Body of pancreas (tissue), 4 donors: ENCODE measurements around the gene AAGAB. TPM values are rescaled to one million over a fixed set of nuclear protein-coding genes. Genes with fewer than 3 reads are reported as not detected.
"Not testable (repeated sequence)": the region's sequence is repeated elsewhere in the genome, so short reads cannot be mapped to it uniquely, and the experiment has no call there.

Source experiments
- ATAC-seq: fragments of 150-250 bp; one replicate; pipeline ENCODE4 v1.9.1; 2016
- DNase-seq, 4 donors: peaks; one replicate each; pipeline ENCODE4 v3.0.0-alpha.2; 2019
- H3K27ac ChIP-seq, 4 donors: fragments of 200-600 bp; sonication (generic); 1 replicate in 3 of 4; 2 replicates in 1 of 4; pipeline versions ENCODE4 v1.5.1 to v1.6.1; 2016 to 2019; ENCODE audit warnings: mild to moderate bottlenecking in 1 of 4, mixed read lengths in 1 of 4, moderate library complexity in 1 of 4
- H3K27me3 ChIP-seq, 2 donors: fragments of 200-600 bp; sonication (generic); one replicate each; pipeline ENCODE4 v1.6.0; 2016; ENCODE audit warnings: mild to moderate bottlenecking in 1 of 2
- H3K36me3 ChIP-seq, 2 donors: fragments of 200-600 bp; sonication (generic); replicated peaks in 1 of 2; 2 replicates each; pipeline ENCODE4 v1.5.1; 2016; ENCODE audit warnings: low read depth in 2 of 2; ENCODE audit not compliant: insufficient read depth in 1 of 2
- H3K4me1 ChIP-seq: fragments of 200-600 bp; sonication (generic); one replicate; pipeline ENCODE4 v1.6.0; 2016
- H3K4me3 ChIP-seq, 2 donors: fragments of 200-600 bp; sonication (generic); 1 replicate in 1 of 2; 2 replicates in 1 of 2; pipeline ENCODE4 v1.5.1; 2016 to 2019
- H3K9me3 ChIP-seq, 3 donors: fragments of 200-600 bp; sonication (generic); 1 replicate in 2 of 3; 2 replicates in 1 of 3; pipeline ENCODE4 v1.5.1; 2016
- POLR2A ChIP-seq, 3 donors: fragments of 450-650 bp; IDR thresholded peaks; one replicate each; pipeline ENCODE4 v1.6.1; 2016; ENCODE audit warnings: antibody characterized with exemption in 3 of 3, mild to moderate bottlenecking in 2 of 3
- WGBS, 2 donors: methylation state at CpG; one replicate each; pipeline ENCODE4 v1.1.5; 2017; 5-methylcytosine and 5-hydroxymethylcytosine counted together
- intact Hi-C: fragments of 100-400 bp; cut with DNase I; formaldehyde crosslinking; loops from one replicate; pipeline ENCODE4 v1.15.1; 2023
- total RNA-seq, 2 donors: library from RNA; depleted of rRNA; stranded (reverse); fragments of >200 nt; gene quantifications; one replicate each; pipeline ENCODE4 v1.1.0, GENCODE V29; 2016
- TF ChIP-seq, protein P1 (sequence below), 7 experiments: fragments of 450-650 bp in 4 of 7; fragments of 200-600 bp in 3 of 7; sonication (generic) in 3 of 7; IDR thresholded peaks; one replicate each; pipeline ENCODE4 v1.5.1; 2016 to 2019; ENCODE audit warnings: antibody characterized with exemption in 7 of 7

AAGAB gene
- total RNA-seq, 2 donors from 2014 or later = 12.5 to 13.5 TPM

DNA sequence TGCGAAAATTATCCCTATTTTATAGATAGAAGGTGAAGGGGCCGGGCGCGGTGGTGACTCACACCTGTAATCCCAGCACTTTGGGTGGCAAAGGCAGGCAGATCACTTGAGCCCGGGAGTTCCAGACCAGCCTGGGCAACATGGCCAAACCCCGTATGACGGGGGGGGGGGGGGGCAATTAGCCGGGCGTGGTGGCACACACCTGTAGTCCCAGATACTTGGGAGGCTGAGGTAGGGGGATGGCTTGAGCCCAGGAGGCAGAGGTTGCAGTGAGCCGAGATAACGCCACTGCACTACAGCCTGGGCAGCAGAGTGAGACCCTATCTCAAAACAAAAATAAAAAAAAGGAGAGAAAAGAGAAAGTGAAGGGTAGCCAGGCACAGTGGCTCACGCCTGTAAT is 1.4 kb downstream of the AAGAB start:
- H3K4me3 ChIP-seq = no peak overlapping the region
- no peaks in the 10 kb centered on the region for H3K27me3 ChIP-seq
- H3K36me3 ChIP-seq = no peaks in the 10 kb centered on the region
- TF ChIP-seq POLR2A (IDR thresholded peaks at IDR 0.05) = no peak
- TF ChIP-seq, protein P1, sequence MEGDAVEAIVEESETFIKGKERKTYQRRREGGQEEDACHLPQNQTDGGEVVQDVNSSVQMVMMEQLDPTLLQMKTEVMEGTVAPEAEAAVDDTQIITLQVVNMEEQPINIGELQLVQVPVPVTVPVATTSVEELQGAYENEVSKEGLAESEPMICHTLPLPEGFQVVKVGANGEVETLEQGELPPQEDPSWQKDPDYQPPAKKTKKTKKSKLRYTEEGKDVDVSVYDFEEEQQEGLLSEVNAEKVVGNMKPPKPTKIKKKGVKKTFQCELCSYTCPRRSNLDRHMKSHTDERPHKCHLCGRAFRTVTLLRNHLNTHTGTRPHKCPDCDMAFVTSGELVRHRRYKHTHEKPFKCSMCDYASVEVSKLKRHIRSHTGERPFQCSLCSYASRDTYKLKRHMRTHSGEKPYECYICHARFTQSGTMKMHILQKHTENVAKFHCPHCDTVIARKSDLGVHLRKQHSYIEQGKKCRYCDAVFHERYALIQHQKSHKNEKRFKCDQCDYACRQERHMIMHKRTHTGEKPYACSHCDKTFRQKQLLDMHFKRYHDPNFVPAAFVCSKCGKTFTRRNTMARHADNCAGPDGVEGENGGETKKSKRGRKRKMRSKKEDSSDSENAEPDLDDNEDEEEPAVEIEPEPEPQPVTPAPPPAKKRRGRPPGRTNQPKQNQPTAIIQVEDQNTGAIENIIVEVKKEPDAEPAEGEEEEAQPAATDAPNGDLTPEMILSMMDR (IDR thresholded peaks at IDR 0.05) = no peak
- peaks cover 12% of the 10 kb centered on the region for H3K4me1 ChIP-seq
- no peaks in the 10 kb centered on the region for H3K9me3 ChIP-seq
- no peak overlapping the region for H3K27ac ChIP-seq
- intact Hi-C loops = no loop called here
- ATAC-seq = no peak
- WGBS, 2 donors = 78 to 84% methylated on average over 9 to 10 of the region's 12 CpGs
- no peak for DNase-seq

DNA sequence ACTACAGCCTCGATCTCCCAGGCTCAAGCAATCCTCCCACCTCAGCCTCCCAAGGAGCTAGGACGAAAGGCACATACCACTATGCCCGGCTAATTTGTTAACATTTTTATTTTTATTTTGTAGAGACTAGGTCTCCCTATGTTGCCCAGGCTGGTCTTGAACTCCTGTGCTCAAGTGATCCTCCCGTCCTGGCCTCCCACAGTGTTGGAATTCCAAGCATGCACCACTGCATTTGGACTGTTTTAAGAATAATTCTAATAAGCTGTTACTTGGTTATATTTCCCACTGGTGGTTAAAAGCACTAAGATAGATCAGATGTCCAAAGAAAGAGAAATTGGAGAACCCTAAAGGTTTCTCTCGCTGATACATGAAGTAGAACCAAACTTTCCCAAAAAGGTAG is 3.1 kb downstream of the AAGAB start:
- 90 to 91% methylated on average over 5 of the region's 5 CpGs for WGBS, 2 donors
- intact Hi-C loops = no loop called here
- Histone ChIP-seq H3K4me3 (no peak overlapping the region), H3K27me3 (no peaks in the 10 kb centered on the region), H3K9me3 (no peaks in the 10 kb centered on the region), H3K4me1 (peaks cover 12% of the 10 kb centered on the region), H3K36me3 (no peaks in the 10 kb centered on the region), H3K27ac (no peak overlapping the region)
- DNase-seq (no peak), ATAC-seq (no peak)
- TF ChIP-seq, protein P1 (IDR thresholded peaks at IDR 0.05) = no peak
- no peak for TF ChIP-seq POLR2A (IDR thresholded peaks at IDR 0.05)

DNA sequence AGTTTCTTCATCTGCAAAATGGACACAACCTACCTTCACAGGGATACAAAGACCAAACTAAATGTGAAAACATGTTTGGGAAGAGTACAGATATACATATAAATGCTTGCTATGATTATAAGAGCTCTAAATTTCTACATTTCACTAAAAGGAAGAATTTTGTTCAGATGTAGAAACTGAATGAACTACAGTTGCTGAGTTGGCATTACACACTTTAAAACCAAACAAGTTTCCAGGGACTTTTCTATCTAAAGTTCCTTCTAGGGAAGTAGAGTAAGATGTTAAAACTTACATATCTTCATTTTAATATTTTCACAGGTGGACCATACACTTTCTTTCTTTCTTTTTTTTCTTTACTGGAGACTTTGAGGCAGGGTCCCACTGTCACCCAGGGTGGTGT is 4.6 kb downstream of the AAGAB start:
- TF ChIP-seq POLR2A (IDR thresholded peaks at IDR 0.05) = no peak
- TF ChIP-seq, protein P1 (IDR thresholded peaks at IDR 0.05) = no peak
- intact Hi-C loops = no loop called here
- H3K27ac ChIP-seq = no peak overlapping the region

DNA sequence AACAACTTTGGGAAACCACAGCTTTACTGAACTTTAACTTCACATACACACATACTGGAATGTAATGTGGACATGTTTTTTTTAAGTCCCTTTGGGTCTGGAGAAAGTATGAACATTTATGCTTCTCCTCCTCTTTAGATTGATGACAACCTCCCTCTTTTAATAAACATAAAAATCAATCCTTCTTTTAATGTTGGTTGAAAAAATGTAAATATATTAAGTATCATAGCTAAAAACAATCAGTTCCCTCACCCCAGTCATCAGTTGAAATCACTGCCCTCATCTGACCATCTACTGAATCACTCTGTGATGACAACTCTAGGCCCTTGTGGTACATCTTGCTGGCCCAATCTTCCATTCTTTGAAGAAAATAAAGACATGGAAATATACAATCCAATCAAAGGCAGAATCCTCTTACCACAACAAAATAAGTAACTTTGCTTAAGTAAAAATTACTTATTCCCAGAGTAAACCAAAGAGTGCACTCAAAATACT is 6.4 kb downstream of the AAGAB start:
- ATAC-seq = no peak

More for the DNA sequence above, 4.6 kb downstream of the AAGAB start:
- no peaks in the 10 kb centered on the region for H3K27me3 ChIP-seq
- H3K4me1 ChIP-seq = peaks cover 12% of the 10 kb centered on the region
- no peak overlapping the region for H3K4me3 ChIP-seq
- H3K9me3 ChIP-seq = no peaks in the 10 kb centered on the region
- ATAC-seq (no peak), DNase-seq (no peak)
- H3K36me3 ChIP-seq = no peaks in the 10 kb centered on the region

DNA sequence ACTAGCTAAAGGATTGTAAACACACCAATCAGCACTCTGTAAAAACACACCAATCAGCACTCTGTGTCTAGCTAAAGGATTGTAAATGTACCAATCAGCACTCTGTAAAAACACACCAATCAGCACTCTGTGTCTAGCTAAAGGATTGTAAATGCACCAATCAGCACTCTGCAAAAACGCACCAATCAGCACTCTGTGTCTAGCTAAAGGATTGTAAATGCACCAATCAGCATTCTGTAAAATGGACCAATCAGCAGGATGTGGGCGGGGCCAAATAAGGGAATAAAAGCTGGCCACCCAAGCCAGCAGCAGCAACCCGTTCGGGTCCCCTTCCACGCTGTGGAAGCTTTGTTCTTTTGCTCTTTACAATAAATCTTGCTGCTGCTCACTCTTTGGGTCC is 7.9 kb downstream of the AAGAB start:
- 97 to 100% methylated on average over 5 of the region's 5 CpGs for WGBS, 2 donors
- intact Hi-C loops, ATAC-seq: not testable (repeated sequence)

More for the DNA sequence above, 6.4 kb downstream of the AAGAB start:
- H3K4me1 ChIP-seq = peaks cover 4% of the 10 kb centered on the region
- intact Hi-C loops = no loop called here
- no peaks in the 10 kb centered on the region for H3K36me3 ChIP-seq
- no peaks in the 10 kb centered on the region for H3K9me3 ChIP-seq
- no peak overlapping the region for H3K27ac ChIP-seq
- H3K4me3 ChIP-seq = no peak overlapping the region
- H3K27me3 ChIP-seq = no peaks in the 10 kb centered on the region
- TF ChIP-seq POLR2A (IDR thresholded peaks at IDR 0.05) = no peak
- TF ChIP-seq, protein P1 (IDR thresholded peaks at IDR 0.05) = no peak
- no peak for DNase-seq

More for the DNA sequence above, 7.9 kb downstream of the AAGAB start:
- not testable (repeated sequence) for H3K4me1 ChIP-seq, H3K36me3 ChIP-seq, H3K9me3 ChIP-seq, H3K4me3 ChIP-seq, DNase-seq, H3K27me3 ChIP-seq, H3K27ac ChIP-seq
